Gastrocnemius medialis (tissue), 4 donors: ENCODE data around the gene SH3PXD2B.

Experiments
- POLR2A ChIP-seq, 2 donors: fragments of 450-650 bp; IDR thresholded peaks; one replicate each; pipeline ENCODE4 v1.6.1; 2017; ENCODE audit warnings: antibody characterized with exemption in 2 of 2, mild to moderate bottlenecking in 2 of 2, moderate library complexity in 2 of 2
- TF ChIP-seq, protein P1 (sequence below), 5 experiments: fragments of 450-650 bp in 3 of 5; fragments of 200-600 bp in 2 of 5; sonication (generic) in 2 of 5; IDR thresholded peaks in 4 of 5; conservative IDR thresholded peaks in 1 of 5; 1 replicate in 4 of 5; 2 replicates in 1 of 5; pipeline ENCODE4 v1.5.1; 2016 to 2019; ENCODE audit warnings: antibody characterized with exemption in 5 of 5, mild to moderate bottlenecking in 3 of 5, moderate library complexity in 3 of 5

DNA sequence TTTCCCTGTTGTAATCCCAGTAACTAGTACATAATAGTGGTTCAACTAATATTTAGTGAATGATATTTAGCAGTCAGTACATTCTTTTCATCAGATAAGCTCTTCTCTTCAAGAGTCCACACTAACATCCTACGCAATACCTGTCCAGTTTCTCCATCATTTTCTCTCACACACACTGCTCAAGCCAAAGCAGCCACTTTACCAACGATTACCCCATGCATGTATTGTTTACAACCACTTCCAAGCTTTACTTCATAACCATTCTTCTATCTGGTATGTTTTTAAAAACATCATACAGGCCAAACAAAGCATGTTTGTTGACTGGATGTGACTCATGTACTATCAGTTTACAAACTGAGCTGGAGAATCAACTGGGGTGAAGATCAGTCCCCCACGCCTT is 178.1 kb downstream of the SH3PXD2B start:
- TF ChIP-seq, protein P1, sequence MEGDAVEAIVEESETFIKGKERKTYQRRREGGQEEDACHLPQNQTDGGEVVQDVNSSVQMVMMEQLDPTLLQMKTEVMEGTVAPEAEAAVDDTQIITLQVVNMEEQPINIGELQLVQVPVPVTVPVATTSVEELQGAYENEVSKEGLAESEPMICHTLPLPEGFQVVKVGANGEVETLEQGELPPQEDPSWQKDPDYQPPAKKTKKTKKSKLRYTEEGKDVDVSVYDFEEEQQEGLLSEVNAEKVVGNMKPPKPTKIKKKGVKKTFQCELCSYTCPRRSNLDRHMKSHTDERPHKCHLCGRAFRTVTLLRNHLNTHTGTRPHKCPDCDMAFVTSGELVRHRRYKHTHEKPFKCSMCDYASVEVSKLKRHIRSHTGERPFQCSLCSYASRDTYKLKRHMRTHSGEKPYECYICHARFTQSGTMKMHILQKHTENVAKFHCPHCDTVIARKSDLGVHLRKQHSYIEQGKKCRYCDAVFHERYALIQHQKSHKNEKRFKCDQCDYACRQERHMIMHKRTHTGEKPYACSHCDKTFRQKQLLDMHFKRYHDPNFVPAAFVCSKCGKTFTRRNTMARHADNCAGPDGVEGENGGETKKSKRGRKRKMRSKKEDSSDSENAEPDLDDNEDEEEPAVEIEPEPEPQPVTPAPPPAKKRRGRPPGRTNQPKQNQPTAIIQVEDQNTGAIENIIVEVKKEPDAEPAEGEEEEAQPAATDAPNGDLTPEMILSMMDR (IDR thresholded peaks at IDR 0.05 in 4 of 5, conservative IDR thresholded peaks at IDR 0.05 in 1 of 5) = no peak
- TF ChIP-seq POLR2A (IDR thresholded peaks at IDR 0.05) = no peak
